KBM-7 (cell line): Measurements from ENCODE around the gene HCRTR1.

Experiments used
- DNase-seq: peaks from one replicate; pipeline ENCODE4 v3.0.0-alpha.2; 2015
- in situ Hi-C: fragments of 300-500 bp; cut with MboI; formaldehyde crosslinking; loops from 2 replicates; pipeline ENCODE4 v1.14.3; 2020; ENCODE audit warnings: low sequenced_read_pairs, low pct_unique_long_range_greater_than_20kb, mixed read lengths

The HCRTR1 gene

GRCh38 chr1:31674626-31675025 is 57.1 kb downstream of the HCRTR1 start:
- in situ Hi-C loops: no loop called here
- no peak for DNase-seq

GRCh38 chr1:31675161-31675560 is 57.7 kb downstream of the HCRTR1 start:
- DNase-seq: no peak
- in situ Hi-C loops: no loop called here

DNA sequence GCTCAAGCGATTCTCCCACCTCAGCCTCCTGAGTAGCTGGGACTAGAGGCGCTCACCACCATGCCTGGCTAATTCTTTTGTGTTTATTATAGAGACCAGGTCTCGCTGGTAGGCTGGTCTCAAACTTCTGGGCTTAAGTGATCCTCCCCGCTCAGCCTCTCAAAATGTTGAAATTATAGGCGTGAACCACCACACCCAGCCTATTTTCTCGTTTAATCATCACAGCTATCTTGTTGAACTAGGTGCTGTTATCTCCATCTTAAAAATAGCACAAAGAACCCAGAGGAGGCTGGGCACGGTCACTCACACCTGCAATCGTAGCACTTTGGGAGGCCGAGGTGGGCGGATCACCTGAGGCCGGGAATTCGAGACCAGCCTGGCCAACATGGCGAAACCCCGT is 58.3 kb downstream of the HCRTR1 start:
- in situ Hi-C loops: no loop called here
- DNase-seq: no peak
